Fibroblast of lung (primary cell): ENCODE data around the gene TCTN3. TPM values are rescaled to one million over a fixed set of nuclear protein-coding genes. Genes with fewer than 3 reads are reported as not detected.

Source experiments
- DNase-seq, 2 donors: peaks; one replicate each; pipeline versions ENCODE4 v3.0.0 to v3.0.0-alpha.2; 2010; ENCODE audit warnings: low read depth in 2 of 2
- H2AFZ ChIP-seq: 2 replicates; pipeline ENCODE4 v1.5.1; 2012; ENCODE audit warnings: low read length, control low read depth, inconsistent platforms
- H3K27ac ChIP-seq: 2 replicates; pipeline ENCODE4 v1.5.1; 2011; ENCODE audit warnings: low read length, control low read depth; ENCODE audit not compliant: insufficient read depth
- H3K27me3 ChIP-seq: 2 replicates; pipeline ENCODE4 v1.5.1; 2011; ENCODE audit warnings: mild to moderate bottlenecking, low read length; ENCODE audit not compliant: control insufficient read depth, insufficient read depth
- H3K36me3 ChIP-seq: 2 replicates; pipeline ENCODE4 v1.5.1; 2011; ENCODE audit warnings: low read length; ENCODE audit not compliant: control insufficient read depth, insufficient read depth
- H3K4me1 ChIP-seq: 2 replicates; pipeline ENCODE4 v1.5.1; 2011; ENCODE audit warnings: low read length; ENCODE audit not compliant: control insufficient read depth, insufficient read depth; ENCODE audit errors: extremely low read depth
- H3K4me2 ChIP-seq: 2 replicates; pipeline ENCODE4 v1.5.1; 2011; ENCODE audit warnings: low read length, control low read depth; ENCODE audit not compliant: insufficient read depth; ENCODE audit errors: extremely low read depth
- H3K4me3 ChIP-seq, 4 experiments: fragments of 200-600 bp in 1 of 4; sonication (generic) in 1 of 4; replicated peaks in 1 of 4; 2 replicates each; pipeline ENCODE4 v1.5.1; 2011 to 2016; ENCODE audit warnings: low read length in 4 of 4, low read depth in 3 of 4, mild to moderate bottlenecking in 3 of 4, control low read depth in 2 of 4, inconsistent platforms in 1 of 4, mixed read lengths in 1 of 4; ENCODE audit not compliant: insufficient read depth in 1 of 4; ENCODE audit errors: control extremely low read depth in 1 of 4
- H3K79me2 ChIP-seq: 2 replicates; pipeline ENCODE4 v1.5.1; 2012; ENCODE audit warnings: mild to moderate bottlenecking, low read length, inconsistent platforms; ENCODE audit not compliant: control insufficient read depth, insufficient read depth
- H3K9ac ChIP-seq: 2 replicates; pipeline ENCODE4 v1.5.1; 2011; ENCODE audit warnings: mild to moderate bottlenecking, low read length, control low read depth; ENCODE audit not compliant: insufficient read depth
- H3K9me3 ChIP-seq: 2 replicates; pipeline ENCODE4 v1.5.1; 2012; ENCODE audit warnings: low read depth, low read length; ENCODE audit not compliant: control insufficient read depth, insufficient read depth
- H4K20me1 ChIP-seq: 2 replicates; pipeline ENCODE4 v1.5.1; 2011; ENCODE audit warnings: low read length; ENCODE audit not compliant: control insufficient read depth, insufficient read depth; ENCODE audit errors: extremely low read depth
- EZH2 ChIP-seq: IDR thresholded peaks from 2 replicates; pipeline ENCODE4 v1.5.1; 2012; ENCODE audit warnings: low read length, control low read depth, mild to moderate bottlenecking; ENCODE audit errors: missing control alignments
- polyA plus RNA-seq, 2 donors: library from polyadenylated mRNA; depleted of rRNA in 1 of 2; stranded (reverse) in 1 of 2; unstranded in 1 of 2; fragments of >200 nt; gene quantifications; 2 replicates each; pipeline ENCODE4 v1.2.1, GENCODE V29; 2011 to 2012; ENCODE audit warnings: missing spikeins in 1 of 2
- total RNA-seq: library from RNA; depleted of rRNA; stranded (reverse); fragments of >200 nt; gene quantifications from 2 replicates; pipeline ENCODE4 v1.2.1, GENCODE V29; 2014
- TF ChIP-seq, protein P1 (sequence below), 2 donors: IDR thresholded peaks in 1 of 2; conservative IDR thresholded peaks in 1 of 2; 1 replicate in 1 of 2; 2 replicates in 1 of 2; pipeline ENCODE4 v1.5.1; 2011 to 2012; ENCODE audit warnings: low read length in 2 of 2, control low read depth in 1 of 2, inconsistent platforms in 1 of 2, low read depth in 1 of 2, mild to moderate bottlenecking in 1 of 2

The TCTN3 gene
- total and polyA plus RNA-seq, 2 donors (not counting 1 experiment from before 2014, with no cell fraction given): 42.8 to 50.1 TPM

DNA sequence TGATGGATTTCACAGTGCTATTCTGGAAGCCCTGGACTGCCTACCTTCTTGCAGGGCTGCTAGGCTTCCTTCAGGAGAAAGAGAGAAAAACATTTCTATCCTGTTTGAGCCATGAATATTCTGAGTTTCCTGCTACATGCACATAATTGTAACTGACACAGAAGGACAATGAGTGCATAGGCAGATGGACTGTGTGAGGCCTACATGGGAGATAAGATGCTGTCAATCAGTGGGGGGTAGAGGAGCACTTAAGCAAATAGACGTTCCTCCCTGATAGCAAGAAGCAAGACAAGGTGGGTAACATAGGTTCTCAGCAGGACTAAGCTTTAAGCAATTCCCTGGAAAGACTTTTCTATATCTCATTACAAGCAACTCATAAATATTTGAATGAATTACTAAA is 48.8 kb downstream of the TCTN3 start:
- no peak overlapping the region for H3K9ac ChIP-seq
- TF ChIP-seq, protein P1, sequence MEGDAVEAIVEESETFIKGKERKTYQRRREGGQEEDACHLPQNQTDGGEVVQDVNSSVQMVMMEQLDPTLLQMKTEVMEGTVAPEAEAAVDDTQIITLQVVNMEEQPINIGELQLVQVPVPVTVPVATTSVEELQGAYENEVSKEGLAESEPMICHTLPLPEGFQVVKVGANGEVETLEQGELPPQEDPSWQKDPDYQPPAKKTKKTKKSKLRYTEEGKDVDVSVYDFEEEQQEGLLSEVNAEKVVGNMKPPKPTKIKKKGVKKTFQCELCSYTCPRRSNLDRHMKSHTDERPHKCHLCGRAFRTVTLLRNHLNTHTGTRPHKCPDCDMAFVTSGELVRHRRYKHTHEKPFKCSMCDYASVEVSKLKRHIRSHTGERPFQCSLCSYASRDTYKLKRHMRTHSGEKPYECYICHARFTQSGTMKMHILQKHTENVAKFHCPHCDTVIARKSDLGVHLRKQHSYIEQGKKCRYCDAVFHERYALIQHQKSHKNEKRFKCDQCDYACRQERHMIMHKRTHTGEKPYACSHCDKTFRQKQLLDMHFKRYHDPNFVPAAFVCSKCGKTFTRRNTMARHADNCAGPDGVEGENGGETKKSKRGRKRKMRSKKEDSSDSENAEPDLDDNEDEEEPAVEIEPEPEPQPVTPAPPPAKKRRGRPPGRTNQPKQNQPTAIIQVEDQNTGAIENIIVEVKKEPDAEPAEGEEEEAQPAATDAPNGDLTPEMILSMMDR (conservative IDR thresholded peaks at IDR 0.05 in 1 of 2, IDR thresholded peaks at IDR 0.05 in 1 of 2; ENCODE audit: low read depth in 1 of 2, low read length in 2 of 2): no peak
- no peak for TF ChIP-seq EZH2
- H3K4me1 ChIP-seq: no peaks in the 10 kb centered on the region
- peaks cover 20% of the 10 kb centered on the region for H3K36me3 ChIP-seq
- DNase-seq: no peak
- H2AFZ ChIP-seq: no peak overlapping the region
- no peaks in the 10 kb centered on the region for H3K9me3 ChIP-seq
- no peak overlapping the region for H3K27ac ChIP-seq
- H3K4me2 ChIP-seq: no peak overlapping the region
- H3K4me3 ChIP-seq: no peak overlapping the region
- H3K79me2 ChIP-seq: peaks cover 4% of the 10 kb centered on the region
- no peaks in the 10 kb centered on the region for H4K20me1 ChIP-seq
- H3K27me3 ChIP-seq: no peaks in the 10 kb centered on the region

DNA sequence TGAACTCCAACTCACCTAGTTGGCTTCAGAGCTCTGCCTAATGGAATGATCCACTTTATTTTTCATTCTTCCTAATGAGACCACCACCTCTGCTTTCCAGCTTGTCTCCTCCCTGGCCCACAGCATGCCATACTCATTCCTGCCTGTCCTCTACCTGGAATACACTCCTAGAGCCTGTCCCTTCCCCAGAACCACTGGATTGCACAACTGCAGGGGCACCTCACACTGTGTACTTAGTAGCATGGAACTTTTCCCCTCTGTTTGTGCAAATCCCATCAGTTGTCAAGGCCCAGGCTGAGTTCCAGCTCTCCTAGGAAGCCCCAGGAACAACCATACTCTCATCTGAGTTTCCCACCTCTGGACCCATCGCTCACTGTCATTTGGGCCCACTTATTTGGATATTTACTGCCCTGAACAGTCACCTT is 52.8 kb downstream of the TCTN3 start:
- H3K36me3 ChIP-seq: peaks cover 20% of the 10 kb centered on the region
- no peak overlapping the region for H3K4me3 ChIP-seq
- no peak overlapping the region for H3K27ac ChIP-seq
- TF ChIP-seq, protein P1 (conservative IDR thresholded peaks at IDR 0.05 in 1 of 2, IDR thresholded peaks at IDR 0.05 in 1 of 2; ENCODE audit: low read depth in 1 of 2, low read length in 2 of 2): no peak
- TF ChIP-seq EZH2: no peak
- H3K4me2 ChIP-seq: no peak overlapping the region
- no peaks in the 10 kb centered on the region for H4K20me1 ChIP-seq
- DNase-seq: no peak
- H3K9ac ChIP-seq: no peak overlapping the region
- no peaks in the 10 kb centered on the region for H3K27me3 ChIP-seq
- no peaks in the 10 kb centered on the region for H3K4me1 ChIP-seq
- no peak overlapping the region for H2AFZ ChIP-seq
- H3K9me3 ChIP-seq: no peaks in the 10 kb centered on the region
- no peaks in the 10 kb centered on the region for H3K79me2 ChIP-seq

DNA sequence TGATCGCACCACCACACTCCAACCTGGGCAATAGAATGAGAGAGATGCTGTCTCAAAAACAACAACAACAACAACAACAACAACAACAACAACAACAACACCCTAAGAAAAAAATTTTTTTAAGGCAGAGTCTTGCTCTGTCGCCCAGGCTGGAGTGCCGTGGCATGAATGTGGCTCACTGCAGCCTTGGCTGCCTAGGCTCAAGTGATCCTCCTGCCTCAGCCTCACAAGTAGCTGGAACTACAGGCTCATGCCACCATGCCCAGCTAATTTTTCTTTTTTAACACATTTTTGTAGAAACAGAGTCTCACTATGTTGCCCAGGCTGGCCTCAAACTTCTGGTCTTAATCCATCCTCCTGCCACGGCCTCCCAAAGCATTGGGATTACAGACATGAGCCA is 55.8 kb downstream of the TCTN3 start:
- no peaks in the 10 kb centered on the region for H3K9me3 ChIP-seq
- no peak overlapping the region for H3K4me3 ChIP-seq
- H3K27me3 ChIP-seq: no peaks in the 10 kb centered on the region
- no peak for TF ChIP-seq EZH2
- TF ChIP-seq, protein P1 (conservative IDR thresholded peaks at IDR 0.05 in 1 of 2, IDR thresholded peaks at IDR 0.05 in 1 of 2; ENCODE audit: low read depth in 1 of 2, low read length in 2 of 2): no peak
- H3K79me2 ChIP-seq: no peaks in the 10 kb centered on the region
- no peaks in the 10 kb centered on the region for H3K4me1 ChIP-seq
- no peak overlapping the region for H3K27ac ChIP-seq
- H3K9ac ChIP-seq: no peak overlapping the region
- no peak overlapping the region for H3K4me2 ChIP-seq
- H4K20me1 ChIP-seq: no peaks in the 10 kb centered on the region
- DNase-seq: no peak
- H2AFZ ChIP-seq: no peak overlapping the region
- peaks cover 30% of the 10 kb centered on the region for H3K36me3 ChIP-seq
